ENCODE measurements around the gene SCD5. TPM values are rescaled to one million over a fixed set of nuclear protein-coding genes. Genes with fewer than 3 reads are reported as not detected.

SCD5 gene
- total RNA-seq, 1 donor from 2014 or later = 33.6 TPM

- DNase-seq (ENCODE audit: low read depth) = peak; percentile 53
Measured at GRCh38 chr4:82797405-82798111, 1.0 kb downstream of the SCD5 start.

- DNase-seq (ENCODE audit: low read depth) = no peak
Measured at GRCh38 chr4:82797040-82797404, 1.6 kb downstream of the SCD5 start.

GRCh38 chr4:82792912-82793649, 5.5 kb downstream of the SCD5 start:
- DNase-seq (ENCODE audit: low read depth) = no peak

GRCh38 chr4:82791179-82791578, 7.4 kb downstream of the SCD5 start:
- DNase-seq (ENCODE audit: low read depth) = no peak

- DNase-seq (ENCODE audit: low read depth) = no peak
Measured at GRCh38 chr4:82790060-82790660, 8.4 kb downstream of the SCD5 start.

- DNase-seq (ENCODE audit: low read depth) = no peak
Measured at GRCh38 chr4:82789025-82789776, 9.4 kb downstream of the SCD5 start.

GRCh38 chr4:82787342-82787741, 11.3 kb downstream of the SCD5 start:
- no peak for DNase-seq (ENCODE audit: low read depth)

GRCh38 chr4:82786828-82787227, 11.8 kb downstream of the SCD5 start:
- no peak for DNase-seq (ENCODE audit: low read depth)

- peak; percentile 80 for DNase-seq (ENCODE audit: low read depth)
Measured at GRCh38 chr4:82785611-82786400, 12.8 kb downstream of the SCD5 start.

- DNase-seq (ENCODE audit: low read depth) = peak; percentile 56
Measured at GRCh38 chr4:82784681-82785610, 13.7 kb downstream of the SCD5 start.

GRCh38 chr4:82782626-82783345, 15.8 kb downstream of the SCD5 start:
- DNase-seq (ENCODE audit: low read depth) = peak; percentile 79

- DNase-seq (ENCODE audit: low read depth) = peak; percentile 70
Measured at GRCh38 chr4:82780752-82781231, 17.8 kb downstream of the SCD5 start.

- DNase-seq (ENCODE audit: low read depth) = no peak
Measured at GRCh38 chr4:82780170-82780751, 18.3 kb downstream of the SCD5 start.

- no peak for DNase-seq (ENCODE audit: low read depth)
Measured at GRCh38 chr4:82779032-82779431, 19.6 kb downstream of the SCD5 start.

GRCh38 chr4:82777857-82778525, 20.6 kb downstream of the SCD5 start:
- no peak for DNase-seq (ENCODE audit: low read depth)

GRCh38 chr4:82776925-82777542, 21.6 kb downstream of the SCD5 start:
- DNase-seq (ENCODE audit: low read depth) = peak; percentile 68

GRCh38 chr4:82775243-82775642, 23.4 kb downstream of the SCD5 start:
- no peak for DNase-seq (ENCODE audit: low read depth)

Measured in myocyte (in vitro differentiated cells).